Stimulated activated CD4-positive, alpha-beta T cell treated with anti-CD3 and anti-CD28 coated beads, Interleukin-15, amount 100 ng/mL, for 24 hours (primary cell): Measurements from ENCODE around the gene SGCD.

ENCODE experiments used
- DNase-seq: peaks from one replicate; pipeline ENCODE4 v3.0.0-alpha.2; 2020

Gene SGCD

DNA sequence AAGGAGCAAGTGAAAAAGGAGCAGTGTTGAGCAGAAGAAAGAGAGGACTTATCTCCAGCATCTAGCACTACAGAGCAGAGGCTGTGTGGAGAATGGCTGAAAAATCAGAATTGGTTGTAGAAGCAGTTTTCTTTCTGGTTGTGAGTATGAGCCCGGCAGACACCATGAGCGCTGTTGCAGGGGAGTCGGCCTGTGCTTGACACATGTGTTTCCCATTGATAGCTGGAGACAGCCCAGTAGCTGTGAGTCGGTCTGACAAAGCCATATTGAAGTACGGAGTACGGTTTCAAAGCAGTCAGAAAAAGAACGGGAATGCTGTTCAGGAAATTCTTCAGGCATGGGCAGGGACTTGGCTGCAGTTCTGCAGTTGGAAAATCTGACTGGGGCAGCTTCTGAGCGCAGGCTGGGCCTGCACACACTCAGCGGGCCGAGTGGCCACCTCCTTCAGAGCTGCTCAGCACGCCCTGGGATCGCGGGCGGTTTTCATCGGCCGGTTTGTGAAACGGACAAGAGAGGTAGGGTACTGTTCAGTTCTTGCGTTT is at the start of gene SGCD:
Gene SGCD, plus strand, starts transcription at position 447 of the 542 bp plus-strand sequence.
- DNase-seq: no peak

DNA sequence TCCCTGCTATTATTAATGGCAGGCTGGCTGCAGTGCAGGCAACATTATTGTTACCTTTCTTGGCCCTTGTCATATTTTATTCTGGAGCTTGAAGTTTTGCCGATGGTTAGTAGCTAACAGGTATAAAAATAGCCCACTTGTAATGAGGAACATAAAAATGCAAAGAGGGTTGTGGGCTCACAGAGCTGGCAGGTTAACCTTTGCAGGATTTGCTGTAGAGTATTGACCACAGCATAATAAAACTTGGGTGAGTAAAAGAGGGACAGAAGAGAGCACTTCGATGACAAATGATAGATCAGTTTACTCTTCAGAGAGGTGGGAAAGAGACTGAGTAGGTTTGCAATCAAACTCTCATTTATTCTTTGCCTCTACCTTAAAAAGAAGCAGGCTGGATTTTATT is 49.7 kb upstream of the SGCD start:
- no peak for DNase-seq

DNA sequence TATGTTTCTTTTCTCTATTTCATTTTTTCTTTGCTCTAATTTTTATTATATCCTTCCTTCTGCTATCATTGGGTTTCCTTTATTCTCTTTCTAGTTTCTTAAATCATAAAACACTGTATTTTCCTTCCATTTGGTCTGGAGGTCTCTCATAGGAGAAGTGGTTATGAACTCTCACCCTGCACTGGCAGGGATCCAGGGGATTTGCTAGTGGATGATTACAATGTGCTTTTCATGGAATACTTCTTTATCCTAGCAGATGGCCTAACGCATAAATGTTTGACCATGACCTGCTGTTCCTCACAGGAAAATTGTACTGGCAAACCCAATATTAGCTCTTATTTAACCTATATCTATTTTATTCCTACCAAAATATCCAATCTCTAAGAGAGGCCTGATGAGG is 31.5 kb upstream of the SGCD start:
- DNase-seq: no peak

DNA sequence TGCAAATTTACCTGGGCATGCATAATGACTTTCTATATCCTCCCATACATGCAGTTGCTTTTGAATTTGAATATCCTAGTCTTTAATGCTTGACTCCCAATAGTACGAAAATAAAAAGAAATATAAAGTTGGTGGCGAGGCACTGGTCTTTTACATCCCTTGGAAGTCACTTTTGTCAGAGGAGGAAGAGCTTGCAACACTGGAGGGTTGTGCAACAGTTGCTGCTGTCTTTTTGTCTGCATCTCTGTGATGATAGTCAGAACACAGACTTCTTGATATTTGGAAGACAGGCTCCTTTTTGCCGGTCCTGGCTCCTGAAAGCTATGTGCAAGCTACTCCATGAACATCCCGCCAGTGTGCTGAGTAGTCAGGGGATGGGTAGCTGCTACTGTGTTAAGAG is 16.8 kb upstream of the SGCD start:
- no peak for DNase-seq

DNA sequence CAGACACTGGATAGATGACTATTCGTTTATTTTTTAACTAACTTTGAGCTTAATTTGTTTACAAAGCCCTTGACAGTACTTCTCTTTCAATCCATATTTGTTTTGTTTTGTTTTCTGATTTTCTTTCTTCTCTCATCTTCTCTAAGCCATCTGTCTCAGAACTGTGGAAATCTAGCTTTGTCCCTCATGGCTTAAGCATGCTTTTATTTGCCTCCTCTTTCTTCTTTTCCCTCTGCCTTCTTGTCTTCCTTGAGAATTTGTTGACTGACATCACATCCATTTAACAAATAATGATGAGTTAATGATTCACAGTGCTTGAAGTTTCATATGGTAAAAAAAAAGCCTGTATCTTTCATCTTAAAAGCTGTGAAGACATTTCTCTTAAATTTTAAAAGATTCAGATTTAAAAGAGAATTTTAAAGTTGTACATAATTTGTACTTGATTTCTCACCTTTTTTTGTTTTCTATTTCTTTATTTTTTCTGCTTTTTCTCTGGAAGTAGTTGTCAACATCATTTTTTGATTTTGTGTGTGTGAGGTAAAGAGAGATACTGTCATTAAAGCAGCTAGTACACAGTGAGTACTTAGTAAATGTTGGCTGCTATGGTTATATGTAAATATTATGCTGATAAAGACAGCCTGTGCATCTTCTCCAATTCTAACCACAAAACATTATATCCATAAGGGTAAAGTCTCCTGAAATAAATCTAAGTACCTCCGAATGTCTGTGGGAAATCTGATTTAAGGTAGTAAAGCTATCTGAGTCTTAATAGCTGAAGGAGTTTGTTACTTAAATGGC is 13.9 kb upstream of the SGCD start:
- DNase-seq: no peak

DNA sequence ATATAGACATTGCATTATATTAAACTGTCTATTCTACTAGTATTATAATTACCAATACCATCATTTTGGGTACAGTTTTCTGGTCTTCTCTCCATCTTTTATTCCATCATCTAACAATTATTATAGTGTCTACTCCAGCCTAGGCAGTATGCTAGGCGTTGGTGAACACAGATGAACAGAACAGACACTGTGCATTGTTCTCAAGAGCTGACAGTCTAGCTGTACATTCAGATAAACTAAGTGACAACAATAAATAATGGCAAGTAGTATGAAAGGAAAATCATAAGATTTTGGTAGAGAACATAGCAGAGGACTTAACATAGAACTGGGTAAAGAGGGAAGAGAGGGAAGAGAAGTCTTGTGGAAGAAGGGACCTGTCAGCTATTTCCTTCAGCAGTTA is 12.5 kb upstream of the SGCD start:
- no peak for DNase-seq

DNA sequence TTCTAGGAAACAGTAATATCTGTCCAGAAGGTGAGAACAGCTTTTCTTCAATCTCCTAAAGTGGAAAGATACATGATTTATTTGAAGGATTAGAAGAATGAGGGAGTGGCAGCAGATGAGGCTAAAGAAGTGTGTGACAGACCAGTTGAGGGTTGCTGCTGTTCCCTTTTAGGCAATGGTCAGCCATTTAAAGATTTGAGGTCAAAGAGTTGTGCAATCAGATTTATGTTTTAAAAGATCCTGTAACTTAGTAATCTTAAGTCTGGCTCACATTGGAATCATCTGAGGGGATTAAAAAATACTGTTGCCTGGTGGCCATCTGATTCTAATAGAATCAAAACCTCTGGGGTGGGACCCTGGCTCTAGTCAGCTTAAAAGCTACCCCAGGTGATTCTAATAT is 4.3 kb upstream of the SGCD start:
- DNase-seq: no peak

DNA sequence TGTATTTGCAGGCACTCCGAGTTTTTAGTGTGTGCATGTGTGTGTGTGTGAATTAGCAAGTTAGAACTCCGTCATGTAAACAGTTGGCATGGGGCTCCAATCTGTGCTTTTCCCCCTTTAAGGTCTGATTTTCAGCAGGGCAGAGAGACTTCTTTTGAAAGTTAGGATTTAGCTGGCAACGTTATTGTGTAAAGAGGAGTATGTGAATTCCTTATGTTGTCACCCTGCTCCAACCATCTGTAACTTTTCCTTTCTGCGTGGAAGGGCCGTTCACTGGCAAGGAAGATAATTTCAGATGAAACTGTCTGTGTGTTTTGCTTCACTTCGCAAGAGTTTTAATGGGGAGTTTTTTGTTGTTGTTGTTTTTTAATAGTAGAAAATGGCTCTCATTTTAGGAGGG is 332 bp downstream of the SGCD start:
- no peak for DNase-seq

DNA sequence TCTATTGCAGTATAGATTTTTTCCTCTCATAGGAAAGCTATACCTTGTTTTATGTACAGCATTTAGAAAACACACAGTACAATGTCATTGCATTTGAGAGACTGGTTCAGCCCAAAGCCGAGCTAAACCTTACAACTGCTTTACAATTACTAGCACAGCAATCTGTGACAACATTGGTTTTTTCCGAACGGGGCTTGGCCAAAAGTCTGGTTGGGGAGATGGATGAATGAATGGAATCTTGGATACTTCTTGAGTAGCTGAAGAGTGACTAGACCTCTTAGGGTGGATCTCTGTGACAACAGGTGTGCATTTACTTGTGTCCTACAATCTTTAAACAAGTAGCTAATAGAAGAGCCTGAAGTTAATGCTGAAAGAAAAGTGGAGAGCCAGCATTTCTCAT is 1.2 kb downstream of the SGCD start:
- DNase-seq: no peak

DNA sequence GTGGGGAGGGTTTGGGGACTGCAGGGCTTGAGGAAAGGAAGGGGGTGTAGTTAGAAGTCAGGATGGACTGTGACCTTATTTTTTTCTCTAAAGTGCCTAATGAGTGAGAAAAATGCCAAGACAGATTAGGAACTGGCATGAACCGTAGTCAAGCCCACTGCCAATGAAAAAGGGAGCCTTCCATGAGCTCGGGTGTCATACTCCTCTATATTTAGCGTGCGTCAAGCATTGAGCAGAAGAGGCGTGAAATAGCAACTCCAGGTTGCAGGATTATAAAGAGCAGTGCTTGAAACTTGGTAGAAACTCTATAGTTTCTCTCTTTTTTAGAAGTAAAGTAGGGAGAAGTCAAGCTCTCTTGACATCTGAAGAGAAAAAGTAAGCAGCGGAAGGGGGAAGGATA is 1.8 kb downstream of the SGCD start:
- no peak for DNase-seq

DNA sequence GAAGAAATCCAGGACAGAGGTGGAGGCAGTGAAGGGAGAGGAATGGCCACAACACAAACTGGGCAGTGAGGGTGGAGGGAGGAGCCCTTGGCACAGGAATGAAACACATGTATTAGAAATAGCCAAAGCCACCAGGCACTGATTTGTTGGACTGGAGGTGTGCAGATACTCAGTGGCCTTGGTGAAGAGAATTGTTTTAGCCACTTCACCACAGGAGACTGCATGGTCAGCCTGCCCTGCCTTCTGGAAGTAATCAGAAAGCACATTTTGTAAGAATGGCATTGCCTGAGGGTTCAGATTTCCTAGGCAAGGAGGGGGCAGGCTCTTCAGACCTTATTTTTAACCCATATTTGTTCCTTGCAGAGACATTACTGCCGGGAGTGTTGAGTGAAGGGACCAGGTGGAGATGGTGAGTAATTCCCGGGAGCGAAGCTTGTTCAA is 2.2 kb downstream of the SGCD start:
- no peak for DNase-seq

DNA sequence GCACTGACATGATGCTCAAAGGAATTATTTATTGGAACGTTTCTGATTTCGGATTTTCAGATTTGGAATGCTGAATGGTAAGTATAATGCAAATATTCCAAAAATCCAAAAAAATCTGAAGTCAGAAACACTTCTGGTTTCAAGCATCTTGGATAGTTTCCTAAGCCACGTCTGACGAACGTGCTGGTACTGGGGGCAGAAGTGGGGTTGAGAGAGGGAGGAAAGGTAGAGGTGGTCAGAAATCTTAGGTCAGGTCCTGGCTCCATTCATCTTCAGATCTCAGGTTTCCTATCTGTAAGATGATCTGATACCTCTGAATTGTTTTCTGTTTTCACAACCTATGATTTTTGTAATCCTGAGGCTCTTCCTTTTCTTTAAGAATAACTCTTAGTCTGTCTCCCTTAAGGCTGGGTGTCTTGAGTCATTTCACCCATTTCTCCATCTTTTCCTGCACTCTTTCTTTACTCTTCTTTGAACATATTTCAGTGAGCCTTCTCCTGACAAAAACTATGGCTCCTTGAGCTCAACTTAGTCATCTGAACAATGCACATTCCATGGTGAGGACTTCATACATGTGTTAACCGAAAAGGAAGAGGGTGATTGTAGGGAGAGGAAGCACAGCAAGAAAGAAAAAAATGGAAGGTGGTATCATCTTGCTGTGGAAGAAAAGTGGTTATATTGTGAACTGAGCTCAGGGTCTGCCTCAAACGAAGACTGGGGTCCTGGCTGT is 3.3 kb downstream of the SGCD start:
- DNase-seq: no peak

DNA sequence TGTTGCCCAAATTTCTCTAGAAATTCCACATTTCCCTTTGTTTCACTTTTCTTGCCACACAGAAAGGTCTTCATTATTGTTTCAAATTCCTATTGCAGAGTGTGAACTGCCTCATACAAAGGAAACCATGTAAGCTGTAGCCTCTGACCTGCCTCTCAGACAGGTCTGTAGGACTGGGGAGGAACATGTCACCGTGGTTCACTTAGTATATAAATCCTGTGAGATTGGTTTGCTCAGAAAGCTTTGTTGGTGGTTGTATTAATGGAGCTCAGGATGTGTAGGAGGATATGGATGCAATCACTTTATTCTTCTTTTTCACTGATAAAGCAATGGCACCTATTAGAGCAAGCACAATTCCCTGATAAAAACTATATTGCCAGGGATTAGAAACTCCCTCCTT is 4.2 kb downstream of the SGCD start:
- no peak for DNase-seq

DNA sequence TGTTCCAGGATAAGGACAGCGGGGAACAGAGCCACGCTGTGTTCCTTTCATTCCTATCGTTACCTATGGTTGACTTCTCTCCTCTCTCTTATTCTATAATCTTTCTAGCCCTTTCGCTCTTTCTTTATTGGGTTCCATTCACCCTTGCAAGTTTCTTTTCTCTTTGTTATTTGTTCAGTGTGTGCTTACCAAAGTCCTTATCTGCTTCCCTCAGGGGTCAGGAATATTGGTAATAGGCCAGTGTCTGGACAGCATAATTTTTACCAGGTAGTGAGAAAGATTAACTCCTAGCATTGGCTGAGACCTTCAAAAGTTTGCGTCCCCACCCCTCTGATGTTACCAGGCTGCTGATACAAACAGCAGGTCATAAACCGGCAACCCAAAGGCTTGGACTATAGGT is 4.9 kb downstream of the SGCD start:
- no peak for DNase-seq

DNA sequence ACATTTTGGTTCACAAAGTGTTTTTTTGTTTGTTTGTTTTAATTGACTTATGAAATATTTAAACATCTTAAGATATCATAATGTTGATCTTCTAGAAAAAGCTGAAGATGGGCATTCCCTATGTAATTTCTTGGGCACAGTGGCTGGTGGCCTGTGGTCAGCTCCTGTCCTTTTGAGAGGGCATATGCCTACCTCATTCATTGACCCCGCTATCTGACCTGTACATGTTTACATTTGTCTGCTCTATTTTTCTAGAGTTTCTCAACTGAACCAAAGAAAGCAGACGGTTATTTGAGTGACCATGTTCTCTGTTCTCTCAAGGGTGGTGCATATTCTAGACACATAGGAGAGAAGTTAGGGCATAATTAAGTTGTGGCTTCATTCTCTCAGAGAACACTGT is 5.3 kb downstream of the SGCD start:
- no peak for DNase-seq

DNA sequence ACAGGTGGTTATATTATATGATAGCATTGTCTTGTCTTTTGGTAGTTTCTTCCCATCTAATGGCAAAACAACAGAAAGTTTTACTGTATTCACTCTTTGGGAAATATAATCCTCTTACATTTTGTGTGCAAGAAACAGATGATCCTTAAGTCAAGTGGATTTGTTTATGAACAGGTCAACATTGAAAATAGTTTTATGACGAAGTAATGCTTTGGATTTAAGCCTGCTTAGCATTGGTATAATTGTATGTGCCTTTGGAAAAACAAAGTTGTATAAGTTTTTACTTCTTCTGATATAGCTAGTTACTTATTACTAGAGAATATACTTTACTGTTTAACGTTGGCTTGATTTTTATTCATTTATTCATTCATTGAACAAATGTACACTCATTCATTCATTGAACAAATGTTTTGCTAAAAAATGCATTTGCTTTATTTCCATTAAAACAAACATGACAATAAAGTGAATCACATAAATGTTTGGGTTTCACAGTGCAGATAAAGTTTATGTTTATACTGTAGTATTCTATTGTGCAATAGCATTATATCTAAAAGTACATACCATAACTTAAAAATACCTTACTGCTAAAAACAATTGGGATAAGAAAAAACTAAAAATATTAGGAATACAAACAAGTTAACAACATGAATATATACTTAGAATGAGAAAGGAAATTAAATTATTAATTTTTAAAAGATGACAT is 12.3 kb downstream of the SGCD start:
- no peak for DNase-seq

DNA sequence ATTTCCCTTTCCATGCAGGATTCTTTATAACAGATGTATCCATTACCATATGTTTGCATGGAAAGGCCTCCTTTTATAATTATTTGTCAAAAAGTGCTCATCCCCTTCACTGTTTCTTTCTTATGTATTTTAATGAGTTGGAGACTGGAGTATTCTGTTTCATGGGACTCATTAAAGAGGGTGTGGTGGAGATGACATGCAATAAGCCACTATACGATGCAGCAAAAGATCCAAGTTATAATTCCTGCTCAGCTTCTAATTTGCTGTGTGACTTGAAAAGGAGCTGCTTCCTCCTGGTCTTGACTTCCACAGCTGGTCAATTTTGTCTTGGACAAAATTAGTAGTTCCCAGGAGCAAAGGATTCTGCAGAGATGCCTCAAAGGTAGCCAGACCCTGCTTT is 13.9 kb downstream of the SGCD start:
- no peak for DNase-seq

DNA sequence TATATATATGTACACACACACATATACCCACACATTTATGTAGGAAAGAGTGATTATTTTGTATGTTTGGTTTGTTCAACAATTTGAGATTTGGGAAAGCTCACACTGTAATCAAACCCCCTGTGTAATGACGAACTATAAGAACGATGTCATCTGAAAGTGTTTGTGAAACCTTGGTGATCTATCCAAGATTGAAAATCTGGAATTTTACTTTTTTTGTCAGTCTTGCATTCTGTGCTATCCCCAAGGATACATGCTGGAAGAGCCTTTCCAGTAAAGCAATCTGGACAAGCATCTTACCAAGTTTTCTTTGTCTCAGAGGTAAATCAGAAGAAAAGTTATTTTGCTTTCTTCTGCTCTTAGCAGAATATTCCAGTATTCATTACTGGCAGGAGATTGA is 23.3 kb downstream of the SGCD start:
- DNase-seq: no peak

DNA sequence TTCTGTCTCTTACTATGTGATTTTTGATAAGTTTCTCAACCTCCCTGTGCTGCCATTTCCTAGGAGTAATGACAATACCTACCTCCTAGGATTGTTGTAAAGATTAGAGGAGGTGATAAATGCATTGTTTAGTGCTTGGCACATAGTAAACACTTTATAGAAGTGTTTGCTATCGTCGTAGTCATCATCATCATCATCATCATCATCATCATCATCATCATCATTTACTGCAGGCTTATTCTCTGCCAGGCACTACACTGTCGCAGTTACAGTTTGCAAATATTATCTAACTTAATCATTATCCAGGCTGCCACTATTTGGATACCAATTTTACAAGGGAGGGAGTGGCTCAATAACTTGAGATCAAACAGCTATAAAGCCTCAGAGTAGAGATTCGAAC is 24.5 kb downstream of the SGCD start:
- no peak for DNase-seq

DNA sequence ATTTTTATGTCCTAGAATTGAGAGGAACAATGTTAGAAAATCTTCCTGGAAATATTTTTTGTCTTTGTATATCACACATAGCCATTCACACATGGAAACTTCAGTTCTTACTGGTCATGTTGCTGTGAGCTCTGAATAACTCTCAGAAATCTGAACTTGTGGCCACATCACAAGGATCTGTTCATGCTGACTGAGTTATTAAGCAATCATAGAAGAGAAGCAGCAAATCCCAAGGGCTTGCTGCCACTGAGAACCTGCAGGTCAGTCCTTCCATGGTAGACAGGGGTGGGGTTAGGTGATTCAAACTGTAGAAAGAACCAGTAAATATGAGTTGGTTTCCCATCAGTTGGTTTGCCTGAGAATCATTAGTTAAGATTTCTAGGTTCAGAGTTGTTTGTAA is 27.6 kb downstream of the SGCD start:
- DNase-seq: no peak

DNA sequence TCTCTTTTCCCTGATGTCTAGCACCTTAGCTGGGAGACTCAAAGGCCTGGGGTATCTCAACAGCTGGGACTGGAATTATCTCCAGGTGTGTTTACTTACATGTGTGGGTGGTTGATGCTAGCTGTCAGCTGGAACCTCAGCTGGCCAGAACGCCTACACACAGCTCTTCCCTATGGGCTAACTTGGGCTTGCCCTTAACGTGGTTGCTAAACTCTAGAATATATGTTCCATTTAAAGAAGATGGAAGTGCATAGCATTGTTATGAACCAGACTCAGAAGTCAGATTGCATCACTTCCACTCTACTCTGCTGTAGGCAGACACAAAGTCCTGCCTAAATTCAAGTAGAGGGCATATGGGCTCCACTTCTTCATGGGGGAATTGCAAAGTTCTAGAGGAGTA is 29.3 kb downstream of the SGCD start:
- DNase-seq: no peak

DNA sequence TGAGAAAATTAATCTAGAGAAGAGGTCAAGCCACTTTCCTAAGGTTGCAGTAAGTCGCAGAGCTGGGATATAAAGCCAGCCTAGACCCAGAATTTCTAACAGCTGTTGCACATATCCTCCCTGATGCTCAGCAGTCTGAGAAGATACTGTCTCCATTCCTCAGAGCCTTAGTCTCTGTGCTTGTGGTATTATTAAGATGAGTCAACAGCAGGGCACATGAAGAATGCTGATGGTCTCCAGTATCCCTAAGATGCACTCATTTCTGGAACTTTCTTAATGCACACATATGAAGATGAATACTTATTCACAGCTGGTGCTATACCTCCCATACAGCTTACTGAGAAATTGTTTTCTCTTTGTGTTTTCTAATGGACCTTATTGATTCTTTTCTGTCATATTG is 32.5 kb downstream of the SGCD start:
- no peak for DNase-seq

DNA sequence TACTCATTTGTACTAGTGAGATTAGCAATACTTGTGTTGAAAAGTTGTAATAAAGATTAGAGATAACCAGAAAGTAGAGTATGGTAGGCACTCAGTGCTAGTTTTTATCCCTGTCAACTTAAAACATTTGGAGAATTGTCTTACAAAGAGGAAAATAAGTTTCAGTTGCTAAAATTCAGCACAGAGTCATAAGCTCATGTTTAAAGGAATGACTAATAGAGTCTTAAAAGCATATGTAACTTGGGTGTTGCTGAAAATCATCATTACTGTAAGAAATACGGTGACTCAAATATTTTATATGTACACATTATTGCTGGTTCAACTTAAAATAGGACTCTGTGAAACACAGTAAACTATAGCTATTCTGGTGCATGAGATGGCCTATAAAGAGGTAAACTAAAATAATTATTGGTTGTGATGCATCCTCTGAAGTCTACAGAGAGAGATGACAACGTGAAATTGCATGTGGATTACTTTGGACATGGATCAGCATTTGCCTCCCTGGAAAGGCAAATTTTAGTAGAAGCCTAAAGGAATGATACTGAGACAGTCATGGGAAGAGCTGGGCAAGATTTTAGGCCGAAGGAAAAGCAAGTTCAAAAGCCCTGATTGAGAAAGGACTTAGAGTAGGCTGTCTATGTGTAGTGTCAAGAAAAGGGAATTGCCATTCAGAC is 34.6 kb downstream of the SGCD start:
- DNase-seq: no peak
